HG03558 (cell line): Measurements from ENCODE around the gene GTF2H1.
"Not testable (repeated sequence)": the region's sequence is repeated elsewhere in the genome, so short reads cannot be mapped to it uniquely, and the experiment has no call there.

ENCODE experiments used
- ATAC-seq: cut with Tn5 transposase; IDR thresholded peaks from one replicate; pipeline ENCODE4 v1.9.1; 2021; ENCODE audit warnings: moderate number of reproducible peaks; ENCODE audit not compliant: unreplicated experiment; ENCODE audit errors: extremely low read depth

Gene GTF2H1

GRCh38 chr11:18369398-18369797 is 47.0 kb downstream of the GTF2H1 start:
- ATAC-seq: no peak

DNA sequence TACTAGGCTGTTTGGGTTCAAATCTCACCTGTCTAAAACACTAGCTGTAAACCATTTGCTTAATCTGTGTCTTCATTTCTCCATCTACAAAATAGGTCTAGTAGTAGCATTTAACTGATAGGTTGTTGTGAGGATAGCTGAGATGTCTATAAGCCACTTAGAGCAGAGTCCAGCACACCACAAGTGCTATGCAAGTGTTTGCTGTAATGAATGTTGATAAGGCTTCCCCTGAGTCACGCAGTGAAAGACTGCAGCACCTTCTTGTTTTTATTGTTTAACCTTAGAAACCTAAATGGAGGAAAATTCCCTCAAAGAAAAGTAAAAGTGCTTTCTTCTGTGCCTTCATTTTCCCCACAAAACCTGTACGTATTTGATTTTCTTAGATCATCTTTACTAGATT is 48.9 kb downstream of the GTF2H1 start:
- ATAC-seq: no peak

DNA sequence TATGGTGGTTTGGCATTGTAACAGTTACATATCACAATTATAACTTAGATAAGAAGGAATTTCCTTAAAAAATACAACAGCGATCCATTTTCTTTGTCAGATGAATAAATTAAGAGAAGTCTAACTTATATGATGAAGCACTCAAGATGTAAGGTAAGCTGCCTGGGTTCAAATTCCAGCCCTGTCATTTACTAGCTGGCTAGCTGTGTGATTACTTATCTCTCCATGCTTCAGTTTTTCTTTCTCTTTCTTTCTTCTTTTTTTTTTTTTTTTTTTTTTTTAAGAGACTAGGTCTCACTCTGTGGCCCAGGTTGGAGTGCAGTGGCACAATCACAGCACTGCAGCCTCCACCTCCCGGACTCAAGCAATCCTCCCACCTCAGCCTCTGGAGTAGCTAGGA is 49.8 kb downstream of the GTF2H1 start:
- no peak for ATAC-seq

GRCh38 chr11:18374956-18375355 is 52.6 kb downstream of the GTF2H1 start:
- ATAC-seq: no peak

DNA sequence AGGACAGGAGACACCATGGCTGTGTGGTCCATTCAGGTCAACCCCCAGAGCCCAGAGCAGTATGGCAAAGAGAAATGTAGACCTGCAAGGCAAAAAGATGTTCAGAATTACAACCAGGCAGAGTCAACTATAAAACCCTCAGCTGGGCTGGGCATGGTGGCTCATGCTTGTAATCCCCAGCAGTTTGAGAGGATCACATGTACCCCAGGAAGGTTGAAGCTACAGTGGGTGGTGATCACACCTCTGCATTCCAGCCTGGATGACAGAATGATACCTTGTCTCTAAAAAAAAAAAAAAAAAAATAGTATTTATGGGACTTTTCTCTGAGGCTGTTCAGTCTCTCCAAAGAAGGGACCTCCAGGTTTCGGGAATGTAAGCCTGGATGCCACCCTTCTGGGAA is 53.6 kb downstream of the GTF2H1 start:
- ATAC-seq: no peak

DNA sequence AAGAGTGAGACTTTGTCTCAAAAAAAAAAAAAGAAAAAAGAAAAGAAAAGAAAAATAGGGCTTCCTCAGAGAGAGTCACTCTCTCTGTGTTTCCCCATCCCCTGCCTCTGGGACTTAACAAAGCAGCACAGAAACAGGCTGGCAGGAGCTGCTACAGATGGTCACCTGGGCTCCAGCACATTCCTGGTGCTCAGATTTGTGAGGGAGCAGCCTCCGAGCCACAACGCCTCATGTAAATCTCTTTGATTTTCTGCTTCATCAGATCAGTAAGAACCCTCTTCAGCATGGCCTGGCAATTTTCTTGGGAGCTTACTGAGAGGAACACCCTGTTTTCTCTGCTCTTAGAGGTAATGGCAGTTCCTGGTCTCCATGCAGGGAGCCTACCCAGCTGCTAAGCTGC is 56.8 kb downstream of the GTF2H1 start:
- ATAC-seq: no peak

DNA sequence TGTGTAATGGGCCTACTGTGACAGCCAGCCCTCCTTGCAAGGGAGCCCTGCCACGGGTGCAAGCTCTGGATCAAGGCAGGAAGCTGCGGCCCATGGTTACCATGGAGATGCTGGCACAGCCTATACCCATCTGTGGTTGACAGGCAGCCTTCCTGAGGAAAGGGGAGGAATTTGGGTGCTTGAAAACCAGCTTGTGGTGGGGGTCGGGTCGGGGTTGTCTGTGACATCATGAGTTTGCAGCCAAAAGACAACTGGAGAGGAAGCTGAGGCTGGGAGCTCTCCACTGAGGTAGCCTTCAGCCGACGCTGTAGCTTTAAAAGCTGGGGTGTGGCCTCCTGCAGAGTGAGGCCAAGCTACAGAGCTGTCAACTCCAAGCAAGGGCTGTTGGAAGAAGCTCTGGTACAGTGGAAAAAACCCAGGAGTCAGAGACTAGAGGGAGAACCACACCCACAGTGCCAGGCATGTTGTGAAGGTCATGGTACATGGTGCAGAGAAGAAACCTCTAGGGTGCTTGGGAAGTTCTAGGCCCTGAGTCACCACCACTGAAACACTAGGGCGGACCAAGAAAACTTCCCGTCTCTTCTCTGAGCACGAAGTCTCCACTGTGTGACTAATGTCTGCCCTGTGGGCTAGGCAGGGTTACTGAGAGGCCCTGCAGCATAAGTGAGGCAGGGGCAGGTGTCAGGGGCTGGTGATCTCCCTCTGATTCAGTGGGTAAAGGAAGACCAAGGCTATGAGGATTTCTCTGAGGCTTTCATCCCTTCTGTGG is 61.2 kb downstream of the GTF2H1 start:
- ATAC-seq: peak; percentile 64

GRCh38 chr11:18384157-18384641 is 61.8 kb downstream of the GTF2H1 start:
- ATAC-seq: peak; percentile 18

DNA sequence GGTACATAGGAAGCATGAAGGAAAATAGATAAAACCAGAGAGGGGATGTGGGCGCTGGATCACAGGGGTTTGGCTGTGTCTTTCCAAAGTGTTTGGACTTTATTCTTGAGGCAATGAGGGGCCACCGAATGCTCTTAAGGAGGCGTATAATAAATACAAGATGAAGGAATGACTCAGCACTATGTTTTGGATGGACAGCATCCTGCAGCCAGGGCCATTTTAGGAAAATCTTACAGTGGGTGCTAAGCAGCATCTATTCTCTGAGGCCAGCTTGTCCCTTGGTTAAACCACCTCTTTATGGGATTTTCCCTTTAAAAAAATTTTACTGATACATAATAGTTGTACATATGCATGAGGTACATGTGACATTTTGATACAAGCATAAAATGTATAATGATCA is 67.7 kb downstream of the GTF2H1 start:
- no peak for ATAC-seq

DNA sequence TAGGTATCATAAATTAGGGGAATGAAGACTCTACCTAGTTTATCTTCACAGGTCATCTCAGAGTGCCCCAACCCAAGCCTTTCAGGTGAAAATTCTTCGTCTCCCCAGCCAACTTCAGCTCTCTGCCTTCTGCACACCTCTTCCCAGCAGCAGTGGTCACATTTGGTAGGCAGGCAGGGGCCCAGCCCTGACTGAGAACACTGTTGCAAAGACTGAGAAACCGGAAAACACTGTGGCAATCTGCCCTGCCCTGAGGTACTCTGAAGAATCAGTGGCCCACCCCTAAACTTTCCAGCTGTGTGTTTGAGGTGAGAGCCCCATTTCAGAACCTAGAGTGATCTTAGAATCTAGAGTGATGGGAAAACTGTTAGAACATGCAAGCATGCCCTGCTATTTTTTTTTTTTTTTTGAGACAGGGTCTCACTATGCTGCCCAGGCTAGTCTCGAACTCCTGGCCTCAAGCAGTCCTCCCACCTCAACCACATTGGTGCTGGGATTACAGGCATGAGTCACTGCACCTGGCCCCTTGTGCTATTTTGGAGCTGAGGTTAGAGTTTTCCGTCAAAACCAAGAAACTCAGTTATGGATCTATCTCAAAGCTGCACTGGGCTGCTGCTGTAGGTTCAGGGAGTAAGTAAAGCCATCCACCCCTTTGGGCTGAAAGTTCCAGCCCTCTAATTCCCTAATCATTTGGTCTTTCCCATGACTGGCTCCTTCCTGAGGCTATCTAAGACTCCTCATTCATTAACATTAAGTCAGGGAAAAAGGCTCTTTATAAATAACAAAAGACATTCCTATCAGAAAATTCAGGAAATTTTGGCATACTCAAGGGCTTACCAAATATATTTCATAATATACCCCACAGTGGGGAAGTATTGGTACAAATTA is 70.3 kb downstream of the GTF2H1 start:
- no peak for ATAC-seq

GRCh38 chr11:18393581-18394274 is 71.4 kb downstream of the GTF2H1 start:
- no peak for ATAC-seq

GRCh38 chr11:18394275-18394927 is 72.0 kb downstream of the GTF2H1 start, which contains the start of gene LDHA:
TSS of gene LDHA (plus strand) at chr11:18394563. CDS start at chr11:18396843, 2,280 bp downstream.
- no peak for ATAC-seq

DNA sequence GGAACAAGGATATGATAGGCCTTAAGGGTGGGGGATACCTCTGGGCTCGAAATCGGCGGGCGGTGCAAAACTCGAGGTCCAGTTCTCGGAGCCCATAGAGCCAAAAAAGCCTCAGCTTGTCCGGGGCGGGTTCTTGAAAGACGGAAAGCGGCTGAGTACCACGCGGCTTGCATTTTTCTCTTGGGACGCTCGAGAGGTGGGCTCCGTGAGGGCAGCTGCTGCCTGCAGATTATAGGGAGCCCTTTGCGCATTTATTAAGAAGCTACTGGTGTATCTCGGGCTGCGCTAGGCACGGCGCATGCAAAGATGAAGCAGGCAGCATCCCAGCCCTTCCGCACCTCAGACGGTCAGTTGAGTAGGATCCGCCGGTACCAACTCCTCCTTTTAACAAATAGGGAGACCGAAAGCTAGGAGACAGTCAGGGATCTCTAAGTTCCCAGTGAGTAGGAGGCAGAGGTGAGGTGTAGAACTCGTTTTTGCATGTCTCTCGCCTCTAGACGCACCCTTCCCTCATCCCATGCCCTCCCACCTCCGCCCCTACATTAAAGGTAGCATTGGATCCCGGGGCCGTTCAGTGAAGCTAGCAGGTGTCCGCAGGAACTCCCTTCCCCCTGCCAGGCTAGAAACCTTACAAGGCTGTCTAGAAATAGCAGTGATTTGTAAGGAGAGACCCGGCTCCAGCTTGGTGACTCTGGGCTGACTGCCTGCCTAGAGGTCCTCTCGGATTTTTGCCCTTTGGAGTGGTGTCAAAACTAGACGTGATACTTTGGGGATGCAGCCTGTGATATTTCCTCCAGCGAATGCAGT is 72.8 kb downstream of the GTF2H1 start:
- ATAC-seq: no peak

DNA sequence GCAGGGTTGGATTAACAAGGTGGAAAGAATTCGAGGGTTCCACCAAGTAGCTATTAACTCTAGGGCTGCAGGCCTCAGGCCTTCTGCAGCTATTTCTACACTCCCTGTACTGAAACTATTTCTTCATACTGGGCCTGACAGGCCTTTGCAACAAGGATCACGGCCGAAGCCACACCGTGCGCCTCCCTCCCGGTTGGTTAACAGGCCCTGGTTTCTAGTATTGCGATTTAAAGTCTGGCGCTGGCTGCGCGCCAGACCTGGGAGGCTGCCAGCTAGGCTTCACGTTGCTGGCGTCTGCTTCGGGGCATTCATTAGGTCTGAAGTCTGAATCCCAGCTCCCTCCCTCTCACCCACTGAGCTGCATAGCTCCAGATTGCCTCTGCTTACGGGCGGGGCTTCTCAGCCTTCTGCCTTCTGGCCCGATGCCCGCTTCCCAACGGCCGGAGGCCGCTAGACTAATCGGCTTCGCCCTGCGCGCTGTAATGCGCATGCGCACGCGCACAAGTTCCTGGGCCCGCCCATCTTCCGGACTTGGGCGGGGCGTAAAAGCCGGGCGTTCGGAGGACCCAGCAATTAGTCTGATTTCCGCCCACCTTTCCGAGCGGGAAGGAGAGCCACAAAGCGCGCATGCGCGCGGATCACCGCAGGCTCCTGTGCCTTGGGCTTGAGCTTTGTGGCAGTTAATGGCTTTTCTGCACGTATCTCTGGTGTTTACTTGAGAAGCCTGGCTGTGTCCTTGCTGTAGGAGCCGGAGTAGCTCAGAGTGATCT is 73.6 kb downstream of the GTF2H1 start:
- ATAC-seq: no peak

GRCh38 chr11:18397921-18398320 is 75.6 kb downstream of the GTF2H1 start:
- ATAC-seq: no peak

GRCh38 chr11:18401077-18401476 is 78.7 kb downstream of the GTF2H1 start:
- not testable (repeated sequence) for ATAC-seq

DNA sequence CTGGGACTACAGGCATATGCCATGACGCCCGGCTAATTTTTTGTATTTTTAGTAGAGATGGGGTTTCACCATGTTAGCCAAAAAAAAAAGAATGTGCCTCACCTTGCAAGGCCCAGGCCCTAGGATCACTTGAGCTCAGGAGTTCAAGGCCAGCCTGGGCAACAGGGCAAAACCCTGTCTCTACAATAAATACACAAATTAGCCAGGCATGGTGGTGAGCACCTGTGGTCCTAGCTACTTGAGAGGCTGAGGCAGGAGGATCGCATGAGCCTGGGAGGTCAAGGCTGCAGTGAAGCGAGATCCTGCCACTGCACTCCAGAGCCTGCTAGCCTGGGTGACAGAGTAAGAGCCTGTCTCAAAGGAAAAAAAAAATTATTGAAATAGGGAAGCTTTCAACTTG is 81.7 kb downstream of the GTF2H1 start:
- no peak for ATAC-seq

- ATAC-seq: not testable (repeated sequence)
Measured at GRCh38 chr11:18407400-18407799, 85.0 kb downstream of the GTF2H1 start.
